A549 (cell line): ENCODE data around the gene ARSK. TPM values are rescaled to one million over a fixed set of nuclear protein-coding genes. Genes with fewer than 3 reads are reported as not detected.

Experiments used
- ATAC-seq, 2 experiments: fragments of 200-7000 bp in 1 of 2; fragments of >200 bp in 1 of 2; cut with Nextera tagmentation in 1 of 2; cut with Tn5 transposase in 1 of 2; 3 replicates each; pipeline versions ENCODE4 v1.8.0 to v1.9.1; 2018 to 2020; ENCODE audit warnings: mild to moderate bottlenecking in 1 of 2, moderate library complexity in 1 of 2
- CTCF ChIA-PET: fragments of 300-600 bp; sonication (Branson Sonifier 250); formaldehyde crosslinking; extraction: SDS; loops from one replicate; lab custom pipeline; 2021; ENCODE audit warnings: antibody characterized with exemption, inconsistent platforms; lab: Yijun Ruan, JAX
- POLR2A ChIA-PET: fragments of 350-600 bp; formaldehyde crosslinking; extraction: SDS; loops from one replicate; lab custom pipeline; 2021; ENCODE audit warnings: antibody characterized with exemption, inconsistent platforms; lab: Yijun Ruan, JAX
- DNase-seq, 2 experiments: peaks; one replicate each; pipeline versions ENCODE4 v3.0.0 to v3.0.0-alpha.2; 2011 to 2016; ENCODE audit warnings: low read depth in 1 of 2, low spot score in 1 of 2
- FAIRE-seq: peaks from 2 replicates; lab custom pipeline; 2011; peaks lifted over from hg19 to GRCh38; lab: Jason Lieb, UNC
- H3K27ac ChIP-seq, 2 experiments: fragments of >200 bp; sonication (Bioruptor Twin); formaldehyde crosslinking; 3 replicates each; pipeline ENCODE4 v1.5.1; 2016 to 2017
- H3K4me1 ChIP-seq: fragments of >200 bp; sonication (Bioruptor Twin); formaldehyde crosslinking; 3 replicates; pipeline ENCODE4 v1.6.1; 2016
- H3K4me2 ChIP-seq: fragments of >200 bp; sonication (Bioruptor Twin); formaldehyde crosslinking; 3 replicates; pipeline ENCODE4 v1.6.1; 2016
- H3K4me3 ChIP-seq: fragments of >200 bp; sonication (Bioruptor Twin); formaldehyde crosslinking; 3 replicates; pipeline ENCODE4 v1.5.1; 2016
- H3K9me3 ChIP-seq: fragments of >200 bp; sonication (Bioruptor Twin); formaldehyde crosslinking; 3 replicates; pipeline ENCODE4 v1.6.1; 2016
- CBX2 ChIP-seq: fragments of 200-600 bp; sonication (generic); IDR thresholded peaks from 2 replicates; pipeline ENCODE4 v1.6.1; 2016; ENCODE audit warnings: low read depth, mild to moderate bottlenecking, borderline replicate concordance
- CEBPB ChIP-seq, 2 experiments: fragments of >200 bp in 1 of 2; sonication (Bioruptor Twin) in 1 of 2; formaldehyde crosslinking in 1 of 2; IDR thresholded peaks; 2 replicates each; pipeline ENCODE4 v1.6.1; 2012 to 2016
- EHF ChIP-seq: fragments of 250-450 bp; sonication (Bioruptor Pico); IDR thresholded peaks from 2 replicates; pipeline ENCODE4 v1.5.0; 2020; ENCODE audit warnings: mild to moderate bottlenecking
- EHMT2 ChIP-seq: fragments of 200-600 bp; sonication (generic); IDR thresholded peaks from 2 replicates; pipeline ENCODE4 v1.6.1; 2016; ENCODE audit warnings: antibody characterized with exemption, low read depth, mild to moderate bottlenecking, moderate library complexity
- ELK1 ChIP-seq: fragments of 150-350 bp; IDR thresholded peaks from 2 replicates; pipeline ENCODE4 v1.6.1; 2014; ENCODE audit warnings: low read depth, mild to moderate bottlenecking, low read length
- EP300 ChIP-seq, 2 experiments: fragments of >200 bp; sonication (Bioruptor Twin); formaldehyde crosslinking; IDR thresholded peaks; 2 replicates in 1 of 2; 3 replicates in 1 of 2; pipeline ENCODE4 v1.6.1; 2016 to 2017
- FOSB ChIP-seq: fragments of 250-450 bp; sonication (Bioruptor Pico); IDR thresholded peaks from 2 replicates; pipeline ENCODE4 v1.5.0; 2020; ENCODE audit warnings: mild to moderate bottlenecking, moderate library complexity
- FOXS1 ChIP-seq: fragments of 250-450 bp; sonication (Bioruptor Pico); IDR thresholded peaks from 2 replicates; pipeline ENCODE4 v1.5.0; 2020; ENCODE audit warnings: mild to moderate bottlenecking, moderate library complexity
- HEYL ChIP-seq: fragments of 250-450 bp; sonication (Bioruptor Pico); IDR thresholded peaks from 2 replicates; pipeline ENCODE4 v1.8.0; 2021; ENCODE audit warnings: mild to moderate bottlenecking, moderate library complexity
- JUNB ChIP-seq: fragments of >200 bp; sonication (Bioruptor Twin); formaldehyde crosslinking; IDR thresholded peaks from 2 replicates; pipeline ENCODE4 v1.6.1; 2016
- MAFK ChIP-seq: fragments of 450-650 bp; IDR thresholded peaks from 2 replicates; pipeline ENCODE4 v1.6.1; 2014; ENCODE audit not compliant: partially characterized antibody
- PHF8 ChIP-seq: fragments of 200-600 bp; sonication (generic); IDR thresholded peaks from 2 replicates; pipeline ENCODE4 v1.6.1; 2016; ENCODE audit warnings: low read depth, mild to moderate bottlenecking, antibody characterized with exemption, moderate library complexity, borderline replicate concordance
- POLR2AphosphoS2 ChIP-seq: conservative IDR thresholded peaks from 2 replicates; pipeline ENCODE4 v1.6.1; 2012; ENCODE audit warnings: low read length, improper control_type of control experiment, inconsistent platforms
- RARB ChIP-seq: fragments of 250-450 bp; sonication (Bioruptor Pico); IDR thresholded peaks from 2 replicates; pipeline ENCODE4 v1.8.0; 2021; ENCODE audit warnings: mild to moderate bottlenecking, moderate library complexity
- RCOR1 ChIP-seq: fragments of 150-350 bp; IDR thresholded peaks from 2 replicates; pipeline ENCODE4 v1.6.1; 2014; ENCODE audit warnings: antibody characterized with exemption, low read length, low read depth
- SREBF2 ChIP-seq: fragments of 450-650 bp; IDR thresholded peaks from 2 replicates; pipeline ENCODE4 v1.6.1; 2014; ENCODE audit warnings: mild to moderate bottlenecking, moderate library complexity
- TFCP2L1 ChIP-seq: fragments of 250-450 bp; sonication (Bioruptor Pico); IDR thresholded peaks from 2 replicates; pipeline ENCODE4 v1.5.0; 2021; ENCODE audit warnings: mild to moderate bottlenecking
- ZC3H11A ChIP-seq: fragments of 450-650 bp; IDR thresholded peaks from 2 replicates; pipeline ENCODE4 v1.6.1; 2014; ENCODE audit warnings: antibody characterized with exemption, mild to moderate bottlenecking
- ZFP36 ChIP-seq: fragments of 450-650 bp; IDR thresholded peaks from 2 replicates; pipeline ENCODE4 v1.6.1; 2014; ENCODE audit warnings: borderline replicate concordance; ENCODE audit not compliant: partially characterized antibody
- WGBS: methylation state at CpG from one replicate; pipeline ENCODE4 v1.1.6; 2017; ENCODE audit errors: missing lambda C conversion rate; 5-methylcytosine and 5-hydroxymethylcytosine counted together
- polyA plus RNA-seq, 4 experiments: library from polyadenylated mRNA; depleted of rRNA in 3 of 4; stranded (reverse); fragments of >200 nt; fragmentation: RNase III in 1 of 4; extraction: RNeasy Plus Mini Kit Qiagen cat#74134 plus additional on column Dnase treatment in 1 of 4; gene quantifications; 2 replicates in 3 of 4; 3 replicates in 1 of 4; pipeline ENCODE4 v1.2.3, GENCODE V29; 2011 to 2017
- TF ChIP-seq, protein P1 (sequence below): fragments of 200-600 bp; sonication (generic); IDR thresholded peaks from 2 replicates; pipeline ENCODE4 v1.6.1; 2016; ENCODE audit warnings: antibody characterized with exemption, mild to moderate bottlenecking, moderate library complexity
- TF ChIP-seq, protein P2 (sequence below): IDR thresholded peaks from 2 replicates; pipeline ENCODE4 v1.6.1; 2012
- TF ChIP-seq, protein P3 (sequence below): fragments of >200 bp; sonication (Bioruptor Twin); formaldehyde crosslinking; IDR thresholded peaks from 3 replicates; pipeline ENCODE4 v1.5.1; 2016

The ARSK gene
- polyA plus RNA-seq, 2 of the 4 experiments (the other 2 are of a cell fraction): 7.0 to 14.0 TPM

GRCh38 chr5:95611396-95611795, 56.5 kb downstream of the ARSK start:
- no peaks in the 10 kb centered on the region for H3K4me1 ChIP-seq
- DNase-seq (no peak), FAIRE-seq (no peak), ATAC-seq (no peak)
- WGBS: 54% methylated on average over 3 of the region's 3 CpGs
- H3K4me3 ChIP-seq: no peak overlapping the region
- no peak overlapping the region for H3K27ac ChIP-seq
- CTCF ChIA-PET: interaction anchor here (2.1 kb wide), 1 partner anchor 33 kb away, joined by 5 read pairs; no protein-coding TSS in a partner anchor
- H3K9me3 ChIP-seq: peaks cover 6% of the 10 kb centered on the region; the same call in 2 of the 3 replicates
- TF ChIP-seq EHMT2 (no peak), ZC3H11A (no peak), POLR2AphosphoS2 (no peak), CBX2 (no peak), HEYL (CRISPR knock-in tag) (no peak), RCOR1 (no peak), FOXS1 (CRISPR knock-in tag) (no peak), JUNB (no peak), FOSB (CRISPR knock-in tag) (no peak)
- TF ChIP-seq, protein P1, sequence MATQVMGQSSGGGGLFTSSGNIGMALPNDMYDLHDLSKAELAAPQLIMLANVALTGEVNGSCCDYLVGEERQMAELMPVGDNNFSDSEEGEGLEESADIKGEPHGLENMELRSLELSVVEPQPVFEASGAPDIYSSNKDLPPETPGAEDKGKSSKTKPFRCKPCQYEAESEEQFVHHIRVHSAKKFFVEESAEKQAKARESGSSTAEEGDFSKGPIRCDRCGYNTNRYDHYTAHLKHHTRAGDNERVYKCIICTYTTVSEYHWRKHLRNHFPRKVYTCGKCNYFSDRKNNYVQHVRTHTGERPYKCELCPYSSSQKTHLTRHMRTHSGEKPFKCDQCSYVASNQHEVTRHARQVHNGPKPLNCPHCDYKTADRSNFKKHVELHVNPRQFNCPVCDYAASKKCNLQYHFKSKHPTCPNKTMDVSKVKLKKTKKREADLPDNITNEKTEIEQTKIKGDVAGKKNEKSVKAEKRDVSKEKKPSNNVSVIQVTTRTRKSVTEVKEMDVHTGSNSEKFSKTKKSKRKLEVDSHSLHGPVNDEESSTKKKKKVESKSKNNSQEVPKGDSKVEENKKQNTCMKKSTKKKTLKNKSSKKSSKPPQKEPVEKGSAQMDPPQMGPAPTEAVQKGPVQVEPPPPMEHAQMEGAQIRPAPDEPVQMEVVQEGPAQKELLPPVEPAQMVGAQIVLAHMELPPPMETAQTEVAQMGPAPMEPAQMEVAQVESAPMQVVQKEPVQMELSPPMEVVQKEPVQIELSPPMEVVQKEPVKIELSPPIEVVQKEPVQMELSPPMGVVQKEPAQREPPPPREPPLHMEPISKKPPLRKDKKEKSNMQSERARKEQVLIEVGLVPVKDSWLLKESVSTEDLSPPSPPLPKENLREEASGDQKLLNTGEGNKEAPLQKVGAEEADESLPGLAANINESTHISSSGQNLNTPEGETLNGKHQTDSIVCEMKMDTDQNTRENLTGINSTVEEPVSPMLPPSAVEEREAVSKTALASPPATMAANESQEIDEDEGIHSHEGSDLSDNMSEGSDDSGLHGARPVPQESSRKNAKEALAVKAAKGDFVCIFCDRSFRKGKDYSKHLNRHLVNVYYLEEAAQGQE: no peak
- TF ChIP-seq, protein P2, sequence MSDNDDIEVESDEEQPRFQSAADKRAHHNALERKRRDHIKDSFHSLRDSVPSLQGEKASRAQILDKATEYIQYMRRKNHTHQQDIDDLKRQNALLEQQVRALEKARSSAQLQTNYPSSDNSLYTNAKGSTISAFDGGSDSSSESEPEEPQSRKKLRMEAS: no peak
- POLR2A ChIA-PET: interaction anchor here (0.6 kb wide), 1 partner anchor 70 kb away, joined by 3 read pairs; no protein-coding TSS in a partner anchor
- H3K4me2 ChIP-seq: no peak overlapping the region

DNA sequence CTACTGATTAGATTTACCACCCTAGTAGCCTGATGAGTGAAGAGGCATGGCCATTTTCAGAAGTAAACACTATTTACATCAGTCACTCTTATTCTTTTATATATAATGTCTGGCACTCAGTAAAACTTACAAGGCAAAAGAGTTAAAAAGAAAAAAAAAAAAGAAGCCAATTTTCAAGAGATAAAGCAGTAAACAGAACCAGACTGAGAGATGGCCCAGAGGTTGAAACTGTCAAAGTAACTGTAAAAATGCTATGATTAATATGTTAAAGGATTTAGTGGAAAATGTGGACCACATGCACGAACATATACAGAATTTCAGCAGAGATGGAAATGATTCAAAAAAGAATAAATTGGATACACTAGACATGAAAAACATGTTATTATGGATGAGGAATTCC, 58.6 kb downstream of the ARSK start:
- CTCF ChIA-PET: interaction anchor here (2.1 kb wide), 1 partner anchor 31 kb away, joined by 5 read pairs; no protein-coding TSS in a partner anchor
- Histone ChIP-seq H3K4me3 (no peak overlapping the region), H3K4me1 (no peaks in the 10 kb centered on the region)
- POLR2A ChIA-PET: no interaction called here
- DNase-seq: no peak
- 92% methylated on average over 1 of the region's 1 CpG for WGBS
- FAIRE-seq: no peak
- TF ChIP-seq HEYL (CRISPR knock-in tag) (no peak), ZFP36 (no peak), EP300 (IDR thresholded peaks at IDR 0.05) (no peak), MAFK (no peak), TFCP2L1 (CRISPR knock-in tag) (no peak), PHF8 (no peak), SREBF2 (no peak), EHF (no peak), RARB (CRISPR knock-in tag) (no peak), CEBPB (IDR thresholded peaks at IDR 0.05) (no peak), ELK1 (no peak)
- TF ChIP-seq, protein P3, sequence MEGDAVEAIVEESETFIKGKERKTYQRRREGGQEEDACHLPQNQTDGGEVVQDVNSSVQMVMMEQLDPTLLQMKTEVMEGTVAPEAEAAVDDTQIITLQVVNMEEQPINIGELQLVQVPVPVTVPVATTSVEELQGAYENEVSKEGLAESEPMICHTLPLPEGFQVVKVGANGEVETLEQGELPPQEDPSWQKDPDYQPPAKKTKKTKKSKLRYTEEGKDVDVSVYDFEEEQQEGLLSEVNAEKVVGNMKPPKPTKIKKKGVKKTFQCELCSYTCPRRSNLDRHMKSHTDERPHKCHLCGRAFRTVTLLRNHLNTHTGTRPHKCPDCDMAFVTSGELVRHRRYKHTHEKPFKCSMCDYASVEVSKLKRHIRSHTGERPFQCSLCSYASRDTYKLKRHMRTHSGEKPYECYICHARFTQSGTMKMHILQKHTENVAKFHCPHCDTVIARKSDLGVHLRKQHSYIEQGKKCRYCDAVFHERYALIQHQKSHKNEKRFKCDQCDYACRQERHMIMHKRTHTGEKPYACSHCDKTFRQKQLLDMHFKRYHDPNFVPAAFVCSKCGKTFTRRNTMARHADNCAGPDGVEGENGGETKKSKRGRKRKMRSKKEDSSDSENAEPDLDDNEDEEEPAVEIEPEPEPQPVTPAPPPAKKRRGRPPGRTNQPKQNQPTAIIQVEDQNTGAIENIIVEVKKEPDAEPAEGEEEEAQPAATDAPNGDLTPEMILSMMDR: no peak
- TF ChIP-seq, all 56 proteins: peak for 0
- Histone ChIP-seq H3K9me3 (peaks cover 6% of the 10 kb centered on the region; the same call in 2 of the 3 replicates), H3K4me2 (no peak overlapping the region), H3K27ac (no peak overlapping the region)
- ATAC-seq: no peak
